Frontal cortex (tissue), 4 donors: Measurements from ENCODE around the gene LPP. TPM values are rescaled to one million over a fixed set of nuclear protein-coding genes. Genes with fewer than 3 reads are reported as not detected.
"Not testable (repeated sequence)": the region's sequence is repeated elsewhere in the genome, so short reads cannot be mapped to it uniquely, and the experiment has no call there.

Experiments
- DNase-seq, 2 donors: peaks; one replicate each; pipeline ENCODE4 v3.0.0; 2012; ENCODE audit warnings: low spot score in 2 of 2
- FAIRE-seq: peaks from 2 replicates; lab custom pipeline; 2012; peaks lifted over from hg19 to GRCh38; lab: Jason Lieb, UNC
- total RNA-seq: library from RNA; depleted of rRNA; stranded (reverse); fragments of >200 nt; gene quantifications from one replicate; pipeline ENCODE4 v1.2.3, GENCODE V29; 2014
- donor health status: control.
- donor health status: control.
- donor health status: control.

LPP gene
- total RNA-seq, 1 donor from 2014 or later, result 6.5 TPM

GRCh38 chr3:188440340-188440972 lies 286.5 kb downstream of the LPP start:
- DNase-seq, result no peak
- FAIRE-seq, result no peak

GRCh38 chr3:188442430-188442829 lies 288.5 kb downstream of the LPP start:
- FAIRE-seq (no peak), DNase-seq (no peak)

GRCh38 chr3:188445175-188445574 lies 291.2 kb downstream of the LPP start:
- DNase-seq, FAIRE-seq: not testable (repeated sequence)

- FAIRE-seq (no peak), DNase-seq (no peak)
Observed at GRCh38 chr3:188446014-188446413, 292.1 kb downstream of the LPP start.

- no peak for FAIRE-seq
- no peak for DNase-seq
Observed at GRCh38 chr3:188446766-188447165, 292.8 kb downstream of the LPP start.

GRCh38 chr3:188448813-188449212 lies 294.9 kb downstream of the LPP start:
- FAIRE-seq (no peak), DNase-seq (no peak)

- FAIRE-seq, result no peak
- DNase-seq, result no peak
Observed at GRCh38 chr3:188449421-188449820, 295.5 kb downstream of the LPP start.

GRCh38 chr3:188452158-188452772 lies 298.3 kb downstream of the LPP start:
- FAIRE-seq, result no peak
- DNase-seq, result no peak

GRCh38 chr3:188453431-188454384 lies 299.8 kb downstream of the LPP start:
- DNase-seq, result no peak
- no peak for FAIRE-seq

- DNase-seq (no peak), FAIRE-seq (no peak)
Observed at GRCh38 chr3:188455748-188456147, 301.8 kb downstream of the LPP start.

- no peak for DNase-seq
- no peak for FAIRE-seq
Observed at GRCh38 chr3:188458756-188459155, 304.8 kb downstream of the LPP start.

GRCh38 chr3:188465311-188465710 lies 311.4 kb downstream of the LPP start:
- DNase-seq (no peak), FAIRE-seq (no peak)

- no peak for DNase-seq
- FAIRE-seq, result no peak
Observed at GRCh38 chr3:188468196-188468595, 314.2 kb downstream of the LPP start.

GRCh38 chr3:188468662-188469061 lies 314.7 kb downstream of the LPP start:
- FAIRE-seq, result no peak

GRCh38 chr3:188469228-188469885 lies 315.4 kb downstream of the LPP start:
- FAIRE-seq (no peak), DNase-seq (no peak)

More at GRCh38 chr3:188468662-188469061, 314.7 kb downstream of the LPP start:
- no peak for DNase-seq

GRCh38 chr3:188470508-188471130 lies 316.7 kb downstream of the LPP start:
- no peak for DNase-seq

GRCh38 chr3:188471723-188472122 lies 317.8 kb downstream of the LPP start:
- DNase-seq (no peak), FAIRE-seq (no peak)

More at GRCh38 chr3:188470508-188471130, 316.7 kb downstream of the LPP start:
- no peak for FAIRE-seq

- FAIRE-seq (no peak), DNase-seq (no peak)
Observed at GRCh38 chr3:188472336-188472735, 318.4 kb downstream of the LPP start.

- DNase-seq, result no peak
- no peak for FAIRE-seq
Observed at GRCh38 chr3:188473045-188473444, 319.1 kb downstream of the LPP start.
